Panc1 (cell line): ENCODE data around the gene EME2.

Source experiments
- CTCF ChIP-seq: fragments of 450-650 bp; IDR thresholded peaks from 2 replicates; pipeline ENCODE4 v1.5.1; 2017; ENCODE audit warnings: mild to moderate bottlenecking
- SIN3A ChIP-seq: IDR thresholded peaks from 2 replicates; pipeline ENCODE4 v1.6.1; 2012; ENCODE audit warnings: low read depth, mild to moderate bottlenecking, low read length, moderate library complexity, borderline replicate concordance; ENCODE audit not compliant: insufficient read depth

GRCh38 chr16:1768061-1768766 lies 4.4 kb upstream of the EME2 start:
- no peak for TF ChIP-seq CTCF
- TF ChIP-seq SIN3A = no peak
